ENCODE measurements around the gene CACNA1D.

DNA sequence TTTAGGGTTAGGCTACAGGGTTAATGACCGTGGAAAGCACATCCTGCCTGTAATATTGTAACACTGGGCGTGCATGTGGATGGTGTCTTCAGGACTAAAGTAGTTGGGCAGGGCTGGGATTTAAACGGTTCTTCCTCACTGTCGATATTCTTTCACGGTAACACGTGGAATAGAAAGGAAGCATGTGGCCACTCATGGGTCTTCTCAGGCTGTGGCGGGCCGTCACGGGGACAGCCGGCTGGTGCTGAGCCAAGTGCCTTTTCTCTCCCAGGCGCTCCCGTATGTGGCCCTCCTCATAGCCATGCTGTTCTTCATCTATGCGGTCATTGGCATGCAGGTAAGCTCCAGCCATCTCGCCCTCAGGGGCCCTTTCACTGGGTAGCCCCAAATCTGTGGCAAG, 278.2 kb downstream of the CACNA1D start:
- TF ChIP-seq TAF1 (IDR thresholded peaks at IDR 0.05; ENCODE audit: borderline replicate concordance, low read depth, low read length), result no peak
- TF ChIP-seq POLR2A (IDR thresholded peaks at IDR 0.05; ENCODE audit: low read depth, low read length), result no peak
- no peak for TF ChIP-seq POLR2AphosphoS5 (IDR thresholded peaks at IDR 0.05; ENCODE audit: low read depth, low read length)

Measured in GM12892 (cell line).